Mononuclear cell (primary cell): ENCODE data around the gene SGMS2. TPM values are rescaled to one million over a fixed set of nuclear protein-coding genes. Genes with fewer than 3 reads are reported as not detected.
A peak's percentile ranks its signal among the peaks of the same experiment; 100 is the strongest.
"Not testable (repeated sequence)": the region's sequence is repeated elsewhere in the genome, so short reads cannot be mapped to it uniquely, and the experiment has no call there.

Experiments used
- H3K27me3 ChIP-seq: 2 replicates; pipeline ENCODE4 v1.6.0; 2011; ENCODE audit warnings: low read length, control low read depth; ENCODE audit not compliant: insufficient read depth
- H3K4me1 ChIP-seq: 2 replicates; pipeline ENCODE4 v1.5.1; 2011; ENCODE audit warnings: mild to moderate bottlenecking, low read length, control low read depth; ENCODE audit not compliant: insufficient read depth
- H3K4me3 ChIP-seq: 2 replicates; pipeline ENCODE4 v1.5.1; 2011; ENCODE audit warnings: mild to moderate bottlenecking, low read length, moderate library complexity
- H3K9me3 ChIP-seq: 2 replicates; pipeline ENCODE4 v1.5.1; 2011; ENCODE audit warnings: low read depth, mild to moderate bottlenecking, control low read depth, low read length
- total RNA-seq: library from RNA; depleted of rRNA; stranded (reverse); fragments of >200 nt; gene quantifications from one replicate; pipeline ENCODE4 v1.2.3, GENCODE V29; 2012

Gene SGMS2
- total RNA-seq, 1 donor, result 8.6 TPM

GRCh38 chr4:107901213-107901934, 76.6 kb downstream of the SGMS2 start:
- H3K4me3 ChIP-seq, result no peak overlapping the region
- no peaks in the 10 kb centered on the region for H3K4me1 ChIP-seq
- H3K27me3 ChIP-seq, result peaks cover 4% of the 10 kb centered on the region
- no peaks in the 10 kb centered on the region for H3K9me3 ChIP-seq

- H3K9me3 ChIP-seq, result no peaks in the 10 kb centered on the region
- no peaks in the 10 kb centered on the region for H3K27me3 ChIP-seq
- H3K4me1 ChIP-seq, result no peaks in the 10 kb centered on the region
- no peak overlapping the region for H3K4me3 ChIP-seq
These were observed 78.0 kb downstream of the SGMS2 start for GRCh38 chr4:107902715-107903114.

GRCh38 chr4:107905082-107905481, 80.3 kb downstream of the SGMS2 start:
- H3K4me1 ChIP-seq, H3K4me3 ChIP-seq, H3K27me3 ChIP-seq, H3K9me3 ChIP-seq: not testable (repeated sequence)

- no peak overlapping the region for H3K4me3 ChIP-seq
- H3K4me1 ChIP-seq, result no peaks in the 10 kb centered on the region
- H3K27me3 ChIP-seq, result no peaks in the 10 kb centered on the region
- H3K9me3 ChIP-seq, result no peaks in the 10 kb centered on the region
These were observed 81.8 kb downstream of the SGMS2 start for GRCh38 chr4:107906458-107907100.

- H3K4me3 ChIP-seq, result no peak overlapping the region
- H3K27me3 ChIP-seq, result no peaks in the 10 kb centered on the region
- no peaks in the 10 kb centered on the region for H3K9me3 ChIP-seq
- H3K4me1 ChIP-seq, result no peaks in the 10 kb centered on the region
These were observed 83.6 kb downstream of the SGMS2 start for GRCh38 chr4:107908377-107908776.

- H3K9me3 ChIP-seq, result no peaks in the 10 kb centered on the region
- no peaks in the 10 kb centered on the region for H3K27me3 ChIP-seq
- H3K4me1 ChIP-seq, result no peaks in the 10 kb centered on the region
- no peak overlapping the region for H3K4me3 ChIP-seq
These were observed 88.7 kb downstream of the SGMS2 start for GRCh38 chr4:107913283-107913899.

GRCh38 chr4:107915220-107915619, 90.5 kb downstream of the SGMS2 start:
- H3K4me3 ChIP-seq, result no peak overlapping the region
- no peaks in the 10 kb centered on the region for H3K4me1 ChIP-seq
- H3K27me3 ChIP-seq, result peaks cover 8% of the 10 kb centered on the region
- H3K9me3 ChIP-seq, result peaks cover 14% of the 10 kb centered on the region

GRCh38 chr4:107916623-107917022, 91.9 kb downstream of the SGMS2 start:
- H3K9me3 ChIP-seq, result peaks cover 18% of the 10 kb centered on the region
- H3K4me3 ChIP-seq, result no peak overlapping the region
- peaks cover 10% of the 10 kb centered on the region for H3K27me3 ChIP-seq

GRCh38 chr4:107917500-107917899, 92.8 kb downstream of the SGMS2 start:
- H3K9me3 ChIP-seq, result peaks cover 18% of the 10 kb centered on the region
- peaks cover 12% of the 10 kb centered on the region for H3K27me3 ChIP-seq

More at GRCh38 chr4:107916623-107917022, 91.9 kb downstream of the SGMS2 start:
- H3K4me1 ChIP-seq, result no peaks in the 10 kb centered on the region

GRCh38 chr4:107922486-107923473, 98.0 kb downstream of the SGMS2 start:
- H3K9me3 ChIP-seq, result peaks cover 18% of the 10 kb centered on the region
- no peaks in the 10 kb centered on the region for H3K4me1 ChIP-seq
- no peak overlapping the region for H3K4me3 ChIP-seq
- peaks cover 12% of the 10 kb centered on the region for H3K27me3 ChIP-seq

More at GRCh38 chr4:107917500-107917899, 92.8 kb downstream of the SGMS2 start:
- H3K4me3 ChIP-seq, result no peak overlapping the region
- no peaks in the 10 kb centered on the region for H3K4me1 ChIP-seq

- H3K27me3 ChIP-seq, H3K9me3 ChIP-seq, H3K4me1 ChIP-seq, H3K4me3 ChIP-seq: not testable (repeated sequence)
These were observed 101.0 kb downstream of the SGMS2 start for GRCh38 chr4:107925713-107926112.

- H3K9me3 ChIP-seq, H3K4me1 ChIP-seq, H3K27me3 ChIP-seq, H3K4me3 ChIP-seq: not testable (repeated sequence)
These were observed 102.1 kb downstream of the SGMS2 start for GRCh38 chr4:107926875-107927274.

- Histone ChIP-seq H3K4me1 (peaks cover 19% of the 10 kb centered on the region), H3K27me3 (no peaks in the 10 kb centered on the region), H3K9me3 (no peaks in the 10 kb centered on the region), H3K4me3 (peak within 1 kb of the TSS; percentile 61)
These were observed 106.4 kb downstream of the SGMS2 start, which contains the start of gene CYP2U1 for GRCh38 chr4:107930821-107931774. Gene CYP2U1, plus strand, starts transcription at chr4:107931549. Its CDS starts 95 bp downstream, at chr4:107931644.
